DND-41 (cell line): ENCODE measurements around the gene NPBWR2.

Experiments used
- CTCF ChIP-seq: IDR thresholded peaks from 2 replicates; pipeline ENCODE4 v1.5.1; 2012; ENCODE audit warnings: borderline replicate concordance, low read length, moderate library complexity, mild to moderate bottlenecking; ENCODE audit not compliant: poor library complexity, severe bottlenecking; ENCODE audit errors: extremely low read depth
- EZH2 ChIP-seq: IDR thresholded peaks from 3 replicates; pipeline ENCODE4 v1.6.1; 2012; ENCODE audit warnings: borderline replicate concordance, low read depth, mild to moderate bottlenecking, moderate library complexity, low read length, inconsistent platforms; ENCODE audit not compliant: severe bottlenecking

GRCh38 chr20:64092258-64093012 lies 14.9 kb downstream of the NPBWR2 start:
- TF ChIP-seq CTCF (no peak), EZH2 (no peak)
